ENCODE data around the gene PTGES3L.

DNA sequence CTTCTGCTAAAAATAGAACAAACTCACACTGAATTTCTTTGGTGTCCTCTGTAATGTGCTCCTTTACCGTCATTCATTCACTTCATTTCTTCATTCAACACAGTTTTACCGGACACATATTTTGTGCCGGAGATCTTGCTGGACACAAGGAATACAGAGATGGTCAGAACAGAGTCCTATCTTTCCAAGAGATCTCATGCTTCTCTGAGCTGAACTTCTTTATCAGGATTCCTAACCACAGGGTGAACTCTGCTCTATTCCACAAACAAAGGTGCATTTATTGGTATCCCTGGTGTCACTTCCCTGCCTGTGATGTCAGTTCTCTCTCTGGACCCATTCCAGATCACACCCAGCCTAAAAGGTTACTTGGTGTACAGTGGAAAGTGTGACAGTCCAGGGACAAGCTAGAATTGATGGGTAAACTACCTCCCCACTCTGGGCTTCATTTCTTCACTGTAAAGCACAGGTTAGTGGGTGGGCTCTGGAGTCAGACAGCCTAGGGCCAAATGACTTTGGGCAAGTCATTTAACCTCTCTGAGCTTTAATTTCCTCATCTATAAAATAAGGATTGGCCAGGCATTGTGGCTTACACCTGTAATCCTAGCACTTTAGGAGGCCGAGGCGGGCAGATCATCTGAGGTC is 30.9 kb upstream of the PTGES3L start:
- TF ChIP-seq, protein P1, sequence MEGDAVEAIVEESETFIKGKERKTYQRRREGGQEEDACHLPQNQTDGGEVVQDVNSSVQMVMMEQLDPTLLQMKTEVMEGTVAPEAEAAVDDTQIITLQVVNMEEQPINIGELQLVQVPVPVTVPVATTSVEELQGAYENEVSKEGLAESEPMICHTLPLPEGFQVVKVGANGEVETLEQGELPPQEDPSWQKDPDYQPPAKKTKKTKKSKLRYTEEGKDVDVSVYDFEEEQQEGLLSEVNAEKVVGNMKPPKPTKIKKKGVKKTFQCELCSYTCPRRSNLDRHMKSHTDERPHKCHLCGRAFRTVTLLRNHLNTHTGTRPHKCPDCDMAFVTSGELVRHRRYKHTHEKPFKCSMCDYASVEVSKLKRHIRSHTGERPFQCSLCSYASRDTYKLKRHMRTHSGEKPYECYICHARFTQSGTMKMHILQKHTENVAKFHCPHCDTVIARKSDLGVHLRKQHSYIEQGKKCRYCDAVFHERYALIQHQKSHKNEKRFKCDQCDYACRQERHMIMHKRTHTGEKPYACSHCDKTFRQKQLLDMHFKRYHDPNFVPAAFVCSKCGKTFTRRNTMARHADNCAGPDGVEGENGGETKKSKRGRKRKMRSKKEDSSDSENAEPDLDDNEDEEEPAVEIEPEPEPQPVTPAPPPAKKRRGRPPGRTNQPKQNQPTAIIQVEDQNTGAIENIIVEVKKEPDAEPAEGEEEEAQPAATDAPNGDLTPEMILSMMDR (IDR thresholded peaks at IDR 0.05 in 8 of 11, conservative IDR thresholded peaks at IDR 0.05 in 3 of 11): no peak
- no peak for TF ChIP-seq POLR2AphosphoS5 (IDR thresholded peaks at IDR 0.05)

All from spleen (tissue), 7 donors.